ENCODE measurements around the gene CRISP2.
"Not testable (repeated sequence)": the region's sequence is repeated elsewhere in the genome, so short reads cannot be mapped to it uniquely, and the experiment has no call there.

CRISP2 gene, protein sequence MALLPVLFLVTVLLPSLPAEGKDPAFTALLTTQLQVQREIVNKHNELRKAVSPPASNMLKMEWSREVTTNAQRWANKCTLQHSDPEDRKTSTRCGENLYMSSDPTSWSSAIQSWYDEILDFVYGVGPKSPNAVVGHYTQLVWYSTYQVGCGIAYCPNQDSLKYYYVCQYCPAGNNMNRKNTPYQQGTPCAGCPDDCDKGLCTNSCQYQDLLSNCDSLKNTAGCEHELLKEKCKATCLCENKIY

DNA sequence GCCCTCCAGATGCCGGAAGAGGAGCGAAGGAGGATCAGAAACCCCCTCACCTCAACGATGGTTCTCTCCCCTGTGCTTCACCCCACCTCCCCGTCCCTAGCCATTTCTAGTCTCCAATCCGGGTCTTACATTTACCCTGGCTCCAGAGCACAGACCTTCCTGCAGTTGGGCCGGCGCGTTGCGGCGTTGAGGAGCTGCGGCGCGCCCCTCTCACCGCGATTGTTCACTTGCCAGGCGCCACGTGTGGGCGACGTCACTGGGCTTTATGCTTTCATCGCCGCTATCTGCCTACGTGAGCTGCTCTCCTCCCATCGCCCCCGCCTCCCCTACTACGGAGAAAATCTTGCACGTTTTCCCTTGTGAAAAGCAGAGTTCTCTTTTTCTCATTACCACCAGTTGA, at the start of gene CRISP2:
CRISP2 (minus strand) TSS at position 198 of the 400 bp plus-strand sequence. CDS start 4,347 bp downstream, outside the sequence.
- Histone ChIP-seq H3K27me3 (ENCODE audit: control insufficient read depth in 2 of 2, insufficient read depth in 2 of 2, low read length in 2 of 2) (no peaks in the 10 kb centered on the region), H3K4me1 (ENCODE audit: control insufficient read depth in 2 of 2, insufficient read depth in 2 of 2, low read length in 2 of 2) (no peaks in the 10 kb centered on the region), H3K27ac (ENCODE audit: low read depth in 2 of 2, low read length in 2 of 2) (no peak within 1 kb of the TSS), H3K9ac (ENCODE audit: low read depth in 1 of 2, low read length in 2 of 2) (no peak within 1 kb of the TSS), H3K36me3 (ENCODE audit: control insufficient read depth in 2 of 2, insufficient read depth in 2 of 2, low read length in 2 of 2) (no peaks in the 10 kb centered on the region), H3K4me3 (ENCODE audit: low read length in 2 of 2) (no peak within 1 kb of the TSS), H3K9me3 (ENCODE audit: control insufficient read depth in 2 of 2, low read length in 2 of 2) (no peaks in the 10 kb centered on the region)

- Histone ChIP-seq H3K9ac (ENCODE audit: low read depth in 1 of 2, low read length in 2 of 2) (no peak within 1 kb of the TSS), H3K36me3 (ENCODE audit: control insufficient read depth in 2 of 2, insufficient read depth in 2 of 2, low read length in 2 of 2) (no peaks in the 10 kb centered on the region), H3K27ac (ENCODE audit: low read depth in 2 of 2, low read length in 2 of 2) (no peak within 1 kb of the TSS), H3K4me3 (ENCODE audit: low read length in 2 of 2) (no peak within 1 kb of the TSS), H3K9me3 (ENCODE audit: control insufficient read depth in 2 of 2, low read length in 2 of 2) (no peaks in the 10 kb centered on the region), H3K4me1 (ENCODE audit: control insufficient read depth in 2 of 2, insufficient read depth in 2 of 2, low read length in 2 of 2) (no peaks in the 10 kb centered on the region), H3K27me3 (ENCODE audit: control insufficient read depth in 2 of 2, insufficient read depth in 2 of 2, low read length in 2 of 2) (no peaks in the 10 kb centered on the region)
Observed at GRCh38 chr6:49744259-49744658, 30.9 kb upstream of the CRISP2 start, which contains the start of gene CRISP3. CRISP3 (minus strand) TSS chr6:49744388; CDS start chr6:49744367, 21 bp downstream.

- Histone ChIP-seq H3K27ac (ENCODE audit: low read depth in 2 of 2, low read length in 2 of 2) (no peak overlapping the region), H3K36me3 (ENCODE audit: control insufficient read depth in 2 of 2, insufficient read depth in 2 of 2, low read length in 2 of 2) (no peaks in the 10 kb centered on the region), H3K27me3 (ENCODE audit: control insufficient read depth in 2 of 2, insufficient read depth in 2 of 2, low read length in 2 of 2) (no peaks in the 10 kb centered on the region), H3K4me1 (ENCODE audit: control insufficient read depth in 2 of 2, insufficient read depth in 2 of 2, low read length in 2 of 2) (no peaks in the 10 kb centered on the region), H3K4me3 (ENCODE audit: low read length in 2 of 2) (no peak overlapping the region), H3K9ac (ENCODE audit: low read depth in 1 of 2, low read length in 2 of 2) (no peak overlapping the region), H3K9me3 (ENCODE audit: control insufficient read depth in 2 of 2, low read length in 2 of 2) (no peaks in the 10 kb centered on the region)
Observed at GRCh38 chr6:49743429-49743828, 30.1 kb upstream of the CRISP2 start.

- Histone ChIP-seq H3K9me3 (ENCODE audit: control insufficient read depth in 2 of 2, low read length in 2 of 2) (no peaks in the 10 kb centered on the region), H3K4me1 (ENCODE audit: control insufficient read depth in 2 of 2, insufficient read depth in 2 of 2, low read length in 2 of 2) (no peaks in the 10 kb centered on the region), H3K27ac (ENCODE audit: low read depth in 2 of 2, low read length in 2 of 2) (no peak overlapping the region), H3K36me3 (ENCODE audit: control insufficient read depth in 2 of 2, insufficient read depth in 2 of 2, low read length in 2 of 2) (no peaks in the 10 kb centered on the region), H3K27me3 (ENCODE audit: control insufficient read depth in 2 of 2, insufficient read depth in 2 of 2, low read length in 2 of 2) (no peaks in the 10 kb centered on the region), H3K4me3 (ENCODE audit: low read length in 2 of 2) (no peak overlapping the region), H3K9ac (ENCODE audit: low read depth in 1 of 2, low read length in 2 of 2) (no peak overlapping the region)
Observed at GRCh38 chr6:49739423-49739822, 26.1 kb upstream of the CRISP2 start.

- no peaks in the 10 kb centered on the region for H3K9me3 ChIP-seq (ENCODE audit: control insufficient read depth in 2 of 2, low read length in 2 of 2)
- no peak overlapping the region for H3K4me3 ChIP-seq (ENCODE audit: low read length in 2 of 2)
Observed at GRCh38 chr6:49736017-49736508, 22.7 kb upstream of the CRISP2 start.

GRCh38 chr6:49733680-49734079, 20.3 kb upstream of the CRISP2 start:
- H3K9me3 ChIP-seq (ENCODE audit: control insufficient read depth in 2 of 2, low read length in 2 of 2): no peaks in the 10 kb centered on the region
- H3K9ac ChIP-seq (ENCODE audit: low read depth in 1 of 2, low read length in 2 of 2): no peak overlapping the region
- H3K4me3 ChIP-seq (ENCODE audit: low read length in 2 of 2): no peak overlapping the region
- no peaks in the 10 kb centered on the region for H3K27me3 ChIP-seq (ENCODE audit: control insufficient read depth in 2 of 2, insufficient read depth in 2 of 2, low read length in 2 of 2)
- no peaks in the 10 kb centered on the region for H3K36me3 ChIP-seq (ENCODE audit: control insufficient read depth in 2 of 2, insufficient read depth in 2 of 2, low read length in 2 of 2)
- H3K27ac ChIP-seq (ENCODE audit: low read depth in 2 of 2, low read length in 2 of 2): no peak overlapping the region
- no peaks in the 10 kb centered on the region for H3K4me1 ChIP-seq (ENCODE audit: control insufficient read depth in 2 of 2, insufficient read depth in 2 of 2, low read length in 2 of 2)

More at GRCh38 chr6:49736017-49736508, 22.7 kb upstream of the CRISP2 start:
- no peaks in the 10 kb centered on the region for H3K4me1 ChIP-seq (ENCODE audit: control insufficient read depth in 2 of 2, insufficient read depth in 2 of 2, low read length in 2 of 2)
- H3K27me3 ChIP-seq (ENCODE audit: control insufficient read depth in 2 of 2, insufficient read depth in 2 of 2, low read length in 2 of 2): no peaks in the 10 kb centered on the region
- no peak overlapping the region for H3K9ac ChIP-seq (ENCODE audit: low read depth in 1 of 2, low read length in 2 of 2)
- H3K27ac ChIP-seq (ENCODE audit: low read depth in 2 of 2, low read length in 2 of 2): no peak overlapping the region
- H3K36me3 ChIP-seq (ENCODE audit: control insufficient read depth in 2 of 2, insufficient read depth in 2 of 2, low read length in 2 of 2): no peaks in the 10 kb centered on the region

DNA sequence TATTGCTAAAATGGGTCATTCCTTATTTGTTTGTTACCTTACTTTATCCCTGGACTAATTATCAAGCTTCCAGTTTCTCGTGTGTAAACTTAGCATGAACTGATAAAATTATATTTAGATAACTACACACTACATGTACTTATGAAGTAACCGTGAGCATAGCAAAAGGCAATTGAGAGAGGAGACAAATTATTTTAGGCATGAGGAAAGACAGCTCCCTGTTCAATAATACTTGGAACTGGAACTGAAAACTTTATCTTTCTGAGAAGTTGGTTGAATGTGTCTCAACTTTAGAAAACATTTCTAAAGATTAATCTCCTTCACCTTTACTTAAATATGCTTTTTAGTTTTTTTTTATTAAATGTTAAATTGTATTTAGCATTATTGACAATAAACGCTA, 19.4 kb upstream of the CRISP2 start:
- H3K9me3 ChIP-seq (ENCODE audit: control insufficient read depth in 2 of 2, low read length in 2 of 2): no peaks in the 10 kb centered on the region
- H3K27ac ChIP-seq (ENCODE audit: low read depth in 2 of 2, low read length in 2 of 2): no peak overlapping the region
- no peaks in the 10 kb centered on the region for H3K27me3 ChIP-seq (ENCODE audit: control insufficient read depth in 2 of 2, insufficient read depth in 2 of 2, low read length in 2 of 2)
- H3K9ac ChIP-seq (ENCODE audit: low read depth in 1 of 2, low read length in 2 of 2): no peak overlapping the region
- H3K4me3 ChIP-seq (ENCODE audit: low read length in 2 of 2): no peak overlapping the region
- H3K4me1 ChIP-seq (ENCODE audit: control insufficient read depth in 2 of 2, insufficient read depth in 2 of 2, low read length in 2 of 2): no peaks in the 10 kb centered on the region
- H3K36me3 ChIP-seq (ENCODE audit: control insufficient read depth in 2 of 2, insufficient read depth in 2 of 2, low read length in 2 of 2): no peaks in the 10 kb centered on the region

DNA sequence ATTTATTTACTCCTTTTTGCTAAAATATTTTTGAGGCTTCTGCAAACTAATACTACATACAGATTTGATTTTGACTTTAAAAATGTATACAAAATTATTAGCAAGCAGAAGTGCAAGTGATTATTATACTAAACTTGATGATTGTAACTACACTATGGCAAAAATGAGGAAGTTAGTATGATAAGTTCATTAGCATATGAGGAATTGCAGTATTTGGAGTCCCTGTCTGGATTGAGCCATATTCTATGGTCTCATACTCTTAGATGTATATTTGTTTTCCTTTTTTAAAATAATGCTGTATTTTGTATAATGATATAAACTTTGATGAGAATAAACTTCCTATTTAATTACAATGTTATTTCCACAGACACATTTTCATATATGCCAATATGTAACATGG, 16.9 kb upstream of the CRISP2 start:
- Histone ChIP-seq H3K4me3 (ENCODE audit: low read length in 2 of 2) (no peak overlapping the region), H3K9ac (ENCODE audit: low read depth in 1 of 2, low read length in 2 of 2) (no peak overlapping the region), H3K27me3 (ENCODE audit: control insufficient read depth in 2 of 2, insufficient read depth in 2 of 2, low read length in 2 of 2) (no peaks in the 10 kb centered on the region), H3K9me3 (ENCODE audit: control insufficient read depth in 2 of 2, low read length in 2 of 2) (no peaks in the 10 kb centered on the region), H3K4me1 (ENCODE audit: control insufficient read depth in 2 of 2, insufficient read depth in 2 of 2, low read length in 2 of 2) (no peaks in the 10 kb centered on the region), H3K27ac (ENCODE audit: low read depth in 2 of 2, low read length in 2 of 2) (no peak overlapping the region), H3K36me3 (ENCODE audit: control insufficient read depth in 2 of 2, insufficient read depth in 2 of 2, low read length in 2 of 2) (no peaks in the 10 kb centered on the region)

GRCh38 chr6:49723917-49724316, 10.6 kb upstream of the CRISP2 start:
- H3K4me3 ChIP-seq (ENCODE audit: low read length in 2 of 2); H3K9me3 ChIP-seq (ENCODE audit: control insufficient read depth in 2 of 2, low read length in 2 of 2); H3K27me3 ChIP-seq (ENCODE audit: control insufficient read depth in 2 of 2, insufficient read depth in 2 of 2, low read length in 2 of 2); H3K27ac ChIP-seq (ENCODE audit: low read depth in 2 of 2, low read length in 2 of 2); H3K4me1 ChIP-seq (ENCODE audit: control insufficient read depth in 2 of 2, insufficient read depth in 2 of 2, low read length in 2 of 2); H3K9ac ChIP-seq (ENCODE audit: low read depth in 1 of 2, low read length in 2 of 2); H3K36me3 ChIP-seq (ENCODE audit: control insufficient read depth in 2 of 2, insufficient read depth in 2 of 2, low read length in 2 of 2): not testable (repeated sequence)

DNA sequence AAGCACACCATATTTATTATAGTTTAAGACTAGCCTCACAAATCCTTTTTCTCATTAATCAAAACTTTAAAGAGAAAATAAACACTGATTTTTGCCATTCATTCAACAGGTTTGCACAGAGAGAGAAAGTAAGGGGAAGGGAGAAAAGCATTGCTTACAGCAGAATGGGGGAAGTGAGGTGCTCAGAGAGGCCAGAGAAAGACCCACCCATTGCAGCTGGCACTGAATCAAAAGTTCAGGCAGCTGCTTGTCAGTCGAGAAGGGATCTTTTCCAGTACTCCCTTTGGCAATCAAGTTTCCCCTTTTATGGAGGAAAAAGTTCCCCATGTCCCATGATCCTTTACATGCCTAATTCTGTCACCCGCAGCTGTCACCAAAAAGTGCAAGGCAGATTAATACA, 8.0 kb upstream of the CRISP2 start:
- no peak overlapping the region for H3K9ac ChIP-seq (ENCODE audit: low read depth in 1 of 2, low read length in 2 of 2)
- no peaks in the 10 kb centered on the region for H3K27me3 ChIP-seq (ENCODE audit: control insufficient read depth in 2 of 2, insufficient read depth in 2 of 2, low read length in 2 of 2)
- no peak overlapping the region for H3K4me3 ChIP-seq (ENCODE audit: low read length in 2 of 2)
- H3K4me1 ChIP-seq (ENCODE audit: control insufficient read depth in 2 of 2, insufficient read depth in 2 of 2, low read length in 2 of 2): no peaks in the 10 kb centered on the region
- no peak overlapping the region for H3K27ac ChIP-seq (ENCODE audit: low read depth in 2 of 2, low read length in 2 of 2)
- peaks cover 0 to 2% of the 10 kb centered on the region in 2 donors for H3K9me3 ChIP-seq (ENCODE audit: control insufficient read depth in 2 of 2, low read length in 2 of 2)
- H3K36me3 ChIP-seq (ENCODE audit: control insufficient read depth in 2 of 2, insufficient read depth in 2 of 2, low read length in 2 of 2): no peaks in the 10 kb centered on the region

Data from mucosa of rectum (tissue), 2 donors.